HG03103 (cell line): ENCODE results near the gene ARHGAP24.
A peak's percentile ranks its signal among the peaks of the same experiment; 100 is the strongest.
"Not testable (repeated sequence)": the region's sequence is repeated elsewhere in the genome, so short reads cannot be mapped to it uniquely, and the experiment has no call there.

ENCODE experiments used
- ATAC-seq: cut with Tn5 transposase; IDR thresholded peaks from one replicate; pipeline ENCODE4 v1.9.1; 2021; ENCODE audit warnings: low read depth; ENCODE audit not compliant: unreplicated experiment

The ARHGAP24 gene

DNA sequence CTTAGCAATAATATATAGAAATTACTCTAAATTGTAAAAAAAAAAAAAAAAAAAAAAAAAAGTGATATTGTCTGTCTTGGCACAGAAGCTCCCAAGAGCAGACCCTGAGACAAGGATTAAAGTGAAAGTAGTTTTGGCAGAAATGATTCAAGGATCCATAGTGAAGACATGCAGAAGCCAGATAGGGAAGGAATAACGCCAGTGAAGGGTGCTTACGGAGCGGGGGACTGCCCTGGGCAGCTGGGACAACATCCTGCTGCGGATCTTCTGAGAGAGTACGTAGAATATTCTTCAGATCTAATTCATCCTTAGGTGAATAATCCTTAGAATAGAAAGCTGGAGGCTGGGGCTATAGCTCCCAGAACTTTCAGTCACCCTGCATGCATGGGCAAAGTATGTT, 39.8 kb downstream of the ARHGAP24 start:
- no peak for ATAC-seq

DNA sequence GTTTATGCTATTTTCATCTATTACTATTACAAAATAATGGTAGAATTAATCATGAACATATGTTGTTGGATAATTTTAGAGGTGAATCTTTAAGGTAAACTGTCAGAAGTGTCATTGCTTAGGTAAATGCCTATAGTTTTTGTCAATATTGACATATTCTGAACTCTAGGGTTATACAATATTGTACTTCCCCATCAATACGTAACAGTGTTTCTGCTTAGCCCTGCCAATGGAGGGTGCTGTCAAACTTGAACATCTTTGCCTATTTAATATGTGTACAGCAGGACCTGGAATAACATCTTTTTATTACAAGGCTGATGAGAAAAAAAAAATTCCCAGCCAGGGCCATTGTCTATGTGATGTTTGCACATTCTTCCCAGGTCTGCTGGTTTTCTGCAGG, 40.8 kb downstream of the ARHGAP24 start:
- ATAC-seq: no peak

DNA sequence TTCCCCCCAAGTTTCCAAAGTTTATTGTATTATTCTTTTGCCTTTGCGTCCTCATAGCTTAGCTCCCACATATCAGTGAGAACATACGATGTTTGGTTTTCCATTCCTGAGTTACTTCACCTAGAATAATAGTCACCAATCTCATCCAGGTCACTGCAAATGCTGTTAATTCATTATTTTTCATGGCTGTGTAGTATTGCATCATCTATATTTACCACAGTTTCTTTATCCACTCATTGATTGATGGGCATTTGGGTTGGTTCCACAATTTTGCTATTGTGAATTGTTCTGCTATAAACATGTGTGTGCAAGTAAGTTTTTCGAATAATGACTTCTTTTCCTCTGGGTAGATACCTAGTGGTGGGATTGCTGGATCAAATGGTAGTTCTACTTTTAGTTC, 43.6 kb downstream of the ARHGAP24 start:
- not testable (repeated sequence) for ATAC-seq

DNA sequence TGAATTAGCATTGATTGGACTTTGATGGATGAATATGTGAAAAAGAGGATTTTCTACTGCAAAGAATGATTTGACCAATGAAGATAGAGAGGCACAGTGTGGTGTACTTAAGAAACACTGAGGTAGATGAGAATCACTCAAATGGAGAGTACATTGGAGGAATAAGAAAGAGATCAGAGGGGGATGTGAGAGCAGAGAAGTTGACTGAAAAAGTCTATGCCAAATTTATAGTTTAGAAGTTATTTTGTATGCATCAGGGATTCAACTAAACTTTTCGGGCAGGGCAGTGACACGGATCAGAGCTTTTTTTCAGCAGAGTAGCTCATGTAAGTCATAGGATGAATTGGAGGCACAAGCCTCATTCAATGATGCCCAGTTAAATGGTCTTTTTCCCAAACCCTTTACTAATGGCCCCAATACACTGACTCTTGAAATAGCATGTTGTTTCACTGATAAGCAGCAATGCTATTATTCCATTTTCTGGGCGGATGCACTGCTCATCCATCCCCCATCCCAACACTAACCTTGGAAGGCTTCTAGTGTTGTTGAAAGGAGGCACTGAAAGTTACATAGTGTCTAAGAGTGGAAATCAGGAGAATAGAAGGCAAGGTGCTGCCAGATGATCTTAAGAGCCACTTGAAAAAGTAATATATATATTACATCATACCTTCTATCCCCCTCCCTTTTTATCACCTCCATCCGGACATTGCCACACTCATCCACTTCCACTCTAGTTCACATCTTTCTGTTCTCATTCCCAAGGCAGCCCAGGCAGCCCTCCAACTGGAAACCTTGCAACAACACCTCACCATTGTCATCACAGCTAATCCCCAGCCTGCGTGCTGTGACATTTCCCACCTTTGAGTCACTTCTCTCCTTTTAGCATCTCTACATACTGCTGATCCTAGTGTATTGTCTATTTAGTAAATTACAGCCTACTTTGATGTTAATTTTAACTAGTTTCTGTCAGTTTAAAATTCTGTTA, 46.1 kb downstream of the ARHGAP24 start:
- no peak for ATAC-seq

DNA sequence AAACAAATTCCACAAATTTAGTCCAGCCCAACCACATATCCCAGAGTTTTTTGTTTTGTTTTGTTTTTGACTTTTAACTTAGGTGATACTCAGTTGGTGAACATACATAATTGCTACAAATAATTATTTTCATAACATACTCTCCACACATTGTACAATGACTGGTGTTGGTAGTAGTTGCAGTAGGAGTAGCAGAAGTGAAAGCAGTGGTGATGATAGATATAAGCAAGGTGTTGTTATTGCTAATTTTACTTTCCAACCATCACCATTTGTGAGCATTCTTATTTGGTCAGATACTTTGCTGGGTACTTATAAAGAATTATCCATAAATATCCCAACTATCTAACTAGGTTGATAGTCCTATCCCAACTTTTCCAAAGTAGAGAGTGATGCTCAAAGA, 47.3 kb downstream of the ARHGAP24 start:
- ATAC-seq: no peak

DNA sequence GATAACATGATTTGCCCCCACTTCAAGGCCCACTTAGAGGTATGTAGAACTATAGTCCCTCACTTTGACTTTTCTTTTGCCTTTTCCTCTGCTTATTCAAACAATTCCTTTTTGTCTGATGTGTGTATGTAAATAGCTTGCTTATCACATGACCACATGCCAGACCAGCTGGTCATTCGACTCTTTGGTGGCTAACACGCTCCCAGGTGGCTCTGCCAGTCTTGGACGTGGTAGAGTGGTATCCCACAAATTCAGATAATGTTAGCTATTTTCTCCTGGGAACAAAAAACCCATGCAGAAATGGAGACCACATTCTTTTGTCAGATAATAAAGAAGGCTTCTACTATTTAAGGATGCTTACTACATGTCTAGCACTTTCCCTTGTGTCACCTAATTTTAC, 47.9 kb downstream of the ARHGAP24 start:
- ATAC-seq: no peak

DNA sequence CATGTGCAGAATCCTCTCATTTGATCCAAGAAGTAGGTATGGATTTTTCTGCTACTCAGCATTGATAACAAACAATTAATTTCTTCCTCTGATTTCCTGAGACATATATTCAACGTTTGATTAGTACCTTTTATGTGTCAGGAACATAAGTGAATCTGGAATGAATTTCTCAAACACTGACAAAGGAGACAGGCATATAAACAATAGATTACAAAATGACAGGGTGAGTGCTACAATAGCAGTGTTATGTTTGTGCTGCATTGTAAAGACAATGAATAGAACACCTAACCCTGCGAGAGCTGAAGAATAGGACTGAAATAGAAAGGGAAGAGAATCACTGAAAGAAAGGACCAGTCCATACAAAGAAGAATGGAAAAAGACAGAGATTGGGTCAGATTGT, 52.9 kb downstream of the ARHGAP24 start:
- no peak for ATAC-seq

DNA sequence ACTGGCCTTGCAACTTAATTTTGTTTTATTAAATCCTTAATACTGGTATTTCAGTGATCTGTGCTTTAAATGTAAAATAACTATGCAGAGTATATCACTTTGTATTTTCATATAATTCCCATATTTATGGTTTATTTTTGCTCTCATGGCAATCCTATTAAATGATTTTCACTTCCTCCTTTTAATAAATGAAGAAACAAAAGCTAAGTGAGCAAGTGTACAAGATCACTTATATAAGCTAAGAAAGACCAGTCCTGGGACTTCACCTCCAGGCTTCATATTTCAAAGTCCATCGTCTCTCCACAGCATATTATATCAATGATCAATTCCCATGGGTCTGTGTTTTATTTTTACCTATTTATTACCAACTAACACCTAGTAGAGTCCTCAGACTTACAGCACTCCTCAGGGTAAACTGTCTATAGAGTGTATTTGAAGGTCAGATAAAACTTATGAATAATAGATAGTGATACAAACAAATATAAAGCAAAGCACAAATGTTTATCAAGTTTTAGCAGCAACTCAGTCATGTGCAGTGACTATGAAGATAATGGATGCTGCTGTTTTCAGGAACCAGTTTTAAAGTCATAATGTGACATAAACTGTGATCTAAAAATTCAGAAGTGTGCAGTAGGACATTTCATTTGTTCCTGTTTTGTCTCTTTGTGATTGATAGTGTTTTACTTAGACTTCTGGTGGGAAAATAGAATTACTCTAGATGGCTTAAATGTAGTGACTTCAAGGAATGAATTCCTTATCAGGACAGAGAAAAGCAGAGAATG, 56.8 kb downstream of the ARHGAP24 start:
- no peak for ATAC-seq

DNA sequence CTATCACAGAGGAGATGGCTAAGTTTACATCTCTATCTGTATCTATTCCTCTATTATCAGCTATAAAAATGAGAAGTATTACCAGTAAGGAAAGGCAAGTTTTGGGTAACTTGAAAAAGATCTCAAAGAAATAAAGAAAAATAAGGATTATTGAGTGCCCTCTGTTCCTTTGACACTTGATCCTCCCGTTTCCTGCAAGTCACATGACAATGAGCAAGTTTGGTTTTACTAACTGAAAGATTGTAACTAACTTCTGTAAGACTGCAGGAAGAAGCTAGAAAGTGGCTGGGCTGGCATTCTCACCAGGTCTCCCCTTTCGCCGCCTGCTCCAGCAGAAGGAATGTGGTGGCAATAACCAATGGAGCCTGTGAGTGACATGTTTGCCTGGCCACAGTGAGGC, 59.2 kb downstream of the ARHGAP24 start:
- no peak for ATAC-seq

DNA sequence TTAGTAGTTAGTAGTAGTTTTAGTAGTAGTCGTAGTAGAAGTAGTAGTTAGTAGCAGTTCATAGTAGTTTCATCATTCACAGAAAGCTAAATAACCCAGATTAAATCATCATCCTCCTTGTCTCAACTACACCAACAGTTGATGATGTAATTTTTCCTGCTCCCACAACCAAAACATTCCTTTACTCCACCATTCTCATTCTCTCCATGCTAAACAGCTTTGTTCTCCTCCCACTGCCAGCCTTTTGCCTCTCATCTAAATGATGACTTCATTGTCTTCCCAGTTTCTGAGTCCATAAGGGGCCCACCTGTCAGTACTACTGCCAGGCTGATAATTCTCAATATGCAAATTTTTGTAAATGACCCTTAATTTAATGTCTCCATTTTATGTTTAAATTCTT, 68.9 kb downstream of the ARHGAP24 start:
- no peak for ATAC-seq

DNA sequence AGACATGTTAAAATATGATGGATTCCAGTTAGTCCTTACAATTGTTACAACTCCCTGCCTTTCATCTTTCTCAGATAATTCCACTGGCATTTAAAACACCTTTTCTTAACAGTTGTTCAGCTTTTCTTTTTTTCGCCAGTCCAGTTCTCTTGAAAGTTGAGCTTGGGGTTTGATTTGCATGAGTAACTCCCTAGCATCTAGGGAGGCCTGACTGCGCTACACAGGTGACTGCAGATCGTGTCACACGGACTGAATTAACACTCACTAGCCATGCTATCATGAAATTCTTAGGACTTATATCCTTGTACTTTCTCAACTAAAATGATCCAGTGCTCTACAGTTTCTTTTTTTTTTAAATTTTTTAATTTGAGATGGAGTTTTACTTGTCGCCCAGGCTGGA, 69.8 kb downstream of the ARHGAP24 start:
- no peak for ATAC-seq

DNA sequence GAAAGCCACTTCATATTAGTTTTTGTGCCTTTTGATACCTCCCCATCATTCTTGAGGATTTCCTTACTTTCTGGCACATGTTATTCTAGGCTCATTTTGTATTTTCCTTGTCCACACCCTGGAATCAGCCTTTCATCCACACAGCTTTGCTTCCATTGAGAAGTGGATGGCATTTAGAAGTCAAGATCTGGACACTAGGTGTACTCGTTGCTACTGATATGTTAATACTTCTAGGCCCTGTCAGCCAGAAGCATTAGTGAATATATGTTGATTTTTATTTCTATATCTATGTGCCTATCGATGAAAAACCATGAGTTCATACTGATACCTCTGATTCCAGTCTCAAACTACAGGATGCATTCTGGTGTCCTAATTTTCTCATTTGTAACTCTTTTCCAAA, 73.2 kb downstream of the ARHGAP24 start:
- no peak for ATAC-seq

DNA sequence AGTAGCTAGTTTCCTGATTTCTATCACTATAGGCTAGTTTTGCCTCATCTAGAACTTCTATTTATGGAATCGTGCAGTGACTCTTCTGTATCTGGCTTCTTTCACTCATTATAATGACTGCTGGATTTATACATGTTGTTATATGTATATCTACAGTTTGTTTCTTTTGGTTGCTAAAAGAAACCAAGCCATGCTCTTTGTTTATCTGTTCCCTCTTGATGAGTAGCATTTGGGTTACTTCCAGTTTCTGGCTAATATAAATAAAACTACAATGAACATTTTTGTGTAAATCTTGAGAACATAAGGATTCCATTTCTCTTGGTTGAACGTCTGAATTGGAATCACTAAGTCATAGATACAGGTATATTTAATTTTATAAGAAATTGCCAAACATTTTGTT, 73.9 kb downstream of the ARHGAP24 start:
- no peak for ATAC-seq

DNA sequence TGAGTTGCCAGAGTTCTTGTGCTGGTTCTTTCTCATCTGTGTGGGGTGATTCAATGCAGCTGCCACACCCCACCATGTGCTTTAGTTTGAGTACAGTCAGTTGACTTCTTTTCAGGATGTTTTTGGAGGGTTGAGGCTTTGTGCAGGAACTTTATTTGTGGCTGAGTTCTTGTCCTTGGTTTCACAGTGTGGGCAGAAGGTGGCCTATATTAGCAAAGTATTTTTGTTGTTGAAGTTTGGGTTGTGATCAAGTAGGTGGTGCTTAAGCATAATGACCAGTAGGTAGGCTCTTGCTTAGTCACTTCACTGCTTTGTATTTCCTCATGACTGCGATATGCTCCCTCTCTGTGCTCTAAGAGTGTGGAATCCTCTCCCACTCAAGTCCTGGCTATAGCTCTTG, 80.3 kb downstream of the ARHGAP24 start:
- no peak for ATAC-seq

DNA sequence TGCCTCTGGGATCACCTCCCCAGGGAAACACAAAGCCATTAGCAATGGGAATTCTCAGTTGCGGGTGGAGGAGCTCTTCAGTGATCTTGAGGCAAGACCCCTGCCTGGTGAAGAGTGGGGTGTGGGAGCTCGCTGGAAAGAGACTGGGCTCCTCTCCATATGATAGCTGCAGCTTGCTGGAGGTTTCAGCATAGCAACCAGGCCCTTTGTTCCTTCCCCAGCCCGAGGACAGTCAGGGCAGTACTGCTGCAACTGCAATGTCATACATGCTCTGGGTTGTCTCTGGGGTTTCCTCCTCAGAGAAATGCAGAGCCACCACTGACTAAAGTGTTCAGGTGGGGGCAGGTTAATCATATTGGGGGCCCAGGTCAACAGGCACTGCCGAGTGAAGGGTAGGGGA, 81.3 kb downstream of the ARHGAP24 start:
- peak; percentile 59 for ATAC-seq

DNA sequence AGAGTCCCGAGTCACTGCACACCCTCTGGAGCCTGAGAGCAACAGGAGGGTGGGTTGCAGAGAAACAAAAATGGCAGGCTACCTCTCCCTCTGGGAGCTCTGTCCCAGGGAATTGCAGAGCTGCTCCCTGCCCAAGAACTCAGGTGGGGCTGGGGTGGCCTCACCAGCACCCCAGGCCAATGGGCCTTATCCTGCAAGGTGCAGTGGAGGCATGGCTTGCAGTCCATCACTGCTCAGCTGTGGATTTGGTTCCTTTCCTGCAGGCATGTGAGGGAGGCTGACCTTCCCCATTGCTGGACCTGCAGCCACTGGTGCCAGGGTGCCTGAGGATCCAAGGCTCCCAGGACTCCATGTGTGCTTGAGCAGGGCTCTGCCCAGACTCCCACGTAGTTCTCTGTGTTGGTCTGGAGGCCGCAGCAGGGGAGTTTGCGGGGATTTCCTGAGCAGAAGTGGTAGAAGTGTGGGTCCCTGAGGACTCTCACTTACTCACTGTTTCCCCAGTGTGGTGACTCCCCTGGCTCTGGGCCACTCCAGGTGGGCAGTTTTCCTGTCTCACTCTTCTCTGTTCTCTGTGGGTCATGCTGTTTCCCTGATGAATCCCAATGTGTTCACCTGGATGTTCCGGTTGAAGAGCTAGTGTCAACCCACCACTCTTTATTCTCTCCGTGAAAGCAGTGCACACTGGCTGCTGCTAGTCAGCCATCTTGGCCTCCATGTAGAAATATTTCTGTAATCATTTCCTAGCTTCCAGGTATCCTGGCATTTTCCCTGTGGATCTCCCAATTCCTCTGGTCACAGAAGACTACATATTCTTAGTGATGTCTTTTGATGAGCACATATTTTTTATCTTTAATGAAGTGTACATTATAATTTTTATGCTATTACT, 82.3 kb downstream of the ARHGAP24 start:
- peak; percentile 64 for ATAC-seq

DNA sequence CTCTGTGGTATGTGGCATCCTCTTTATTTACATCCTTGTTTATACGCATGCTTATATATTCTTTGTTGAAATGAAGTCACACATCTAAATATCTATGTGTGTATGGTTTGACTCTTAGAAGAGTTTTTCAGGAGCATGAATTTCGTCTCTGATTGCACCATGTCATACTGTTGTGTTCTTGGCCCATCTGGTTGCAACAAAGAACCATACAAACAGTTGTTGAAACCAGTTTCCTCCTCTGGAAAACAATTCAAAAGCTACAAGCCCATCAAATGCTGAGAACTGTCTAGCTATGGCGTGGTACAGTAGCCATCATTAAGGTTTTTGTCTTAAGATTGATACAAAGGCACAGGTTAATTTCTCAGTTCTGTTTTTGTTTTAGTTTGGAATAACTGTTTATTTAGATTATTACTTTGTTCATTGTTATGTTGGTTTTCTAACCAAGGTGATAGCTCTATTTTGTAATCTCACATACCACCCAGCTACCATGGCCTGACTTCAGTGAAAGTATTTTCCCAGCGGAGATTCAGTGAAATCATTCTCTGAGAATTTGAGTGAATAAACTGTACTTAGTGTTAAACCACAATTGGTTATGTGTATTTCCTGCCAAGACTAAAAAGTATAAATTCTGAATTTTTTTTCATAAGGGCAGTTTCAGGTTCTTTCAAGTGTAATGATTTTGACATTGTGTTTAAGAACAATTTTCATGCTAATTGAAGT, 91.0 kb downstream of the ARHGAP24 start:
- no peak for ATAC-seq

DNA sequence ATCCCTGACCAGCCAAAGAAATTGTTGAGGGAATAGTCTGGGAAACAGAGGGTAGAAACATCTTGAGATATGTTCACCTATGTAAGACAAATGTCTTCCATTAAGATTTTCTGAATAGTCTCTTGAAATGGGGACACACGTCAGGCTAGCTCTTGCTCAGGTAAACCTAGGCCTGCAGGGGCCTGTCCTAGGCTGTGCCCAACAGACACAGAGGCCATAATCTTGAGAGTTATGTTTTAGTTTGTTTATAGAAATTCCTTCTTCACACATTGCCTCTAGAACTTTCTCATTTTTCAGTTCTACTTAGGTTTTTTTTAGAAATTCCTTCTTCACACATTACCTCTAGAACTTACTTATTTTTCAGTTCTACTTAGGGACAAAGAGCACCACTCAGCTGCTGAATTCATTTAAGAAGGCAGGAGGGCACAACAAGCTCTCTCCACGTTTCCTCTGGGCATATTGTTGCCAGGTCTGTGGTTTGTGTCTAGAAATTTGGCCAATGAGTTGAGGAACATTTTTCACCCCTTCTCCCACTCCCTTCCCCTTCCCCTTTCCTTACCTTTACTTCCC, 94.9 kb downstream of the ARHGAP24 start:
- peak; percentile 41 for ATAC-seq

DNA sequence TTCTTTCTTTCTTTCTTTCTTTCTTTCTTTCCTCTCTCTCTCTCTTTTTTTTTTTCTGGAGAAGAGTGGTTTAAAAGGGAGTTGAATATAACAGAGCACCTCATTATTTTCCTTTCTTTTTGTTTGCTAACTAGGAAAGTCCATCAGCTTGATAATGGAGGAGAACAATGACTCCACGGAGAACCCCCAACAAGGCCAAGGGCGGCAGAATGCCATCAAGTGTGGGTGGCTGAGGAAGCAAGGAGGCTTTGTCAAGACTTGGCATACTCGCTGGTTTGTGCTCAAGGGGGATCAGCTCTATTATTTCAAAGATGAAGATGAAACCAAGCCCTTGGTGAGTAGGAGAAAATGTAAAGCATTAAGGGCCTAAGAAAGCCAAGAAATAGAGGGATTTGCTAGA, 95.4 kb downstream of the ARHGAP24 start:
- ATAC-seq: no peak

DNA sequence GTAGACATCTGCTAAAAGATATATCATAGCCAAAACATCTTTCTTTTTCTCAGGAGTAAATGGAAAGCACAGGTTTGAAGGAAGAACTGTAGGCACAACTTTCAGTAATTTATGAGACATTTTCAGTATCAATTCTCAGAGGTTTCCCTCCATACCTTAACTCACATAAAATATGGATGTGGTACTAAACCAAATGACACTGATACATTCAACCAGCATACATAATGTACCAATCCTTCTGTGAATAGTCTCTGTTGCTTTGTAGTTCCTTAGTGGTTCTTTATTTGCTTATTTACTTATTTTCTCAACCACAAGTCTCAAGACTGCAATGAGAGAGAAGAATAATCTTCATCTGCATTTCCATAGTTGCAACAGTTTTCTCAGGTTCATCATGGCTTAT, 96.1 kb downstream of the ARHGAP24 start:
- no peak for ATAC-seq
